Measurements from ENCODE around the gene ASCL5.

- TF ChIP-seq CTCF (IDR thresholded peaks at IDR 0.05) (no peak), POLR2A (IDR thresholded peaks at IDR 0.05) (no peak)
Measured at GRCh38 chr1:201153474-201154388, 26.7 kb upstream of the ASCL5 start.
